NCI-H2227 treated with DMSO at 0.1 percent for 48 hours (cell line): Measurements from ENCODE around the gene FUBP1.
"Not testable (repeated sequence)": the region's sequence is repeated elsewhere in the genome, so short reads cannot be mapped to it uniquely, and the experiment has no call there.

Source experiments
- DNase-seq: peaks from one replicate; lab custom pipeline; 2025; lab: John Stamatoyannopoulos, UW

The FUBP1 gene

GRCh38 chr1:77948841-77949424 lies 29.9 kb downstream of the FUBP1 start:
- DNase-seq: peak; percentile 19

- no peak for DNase-seq
Observed at GRCh38 chr1:77945345-77945744, 33.5 kb downstream of the FUBP1 start.

- DNase-seq: no peak
Observed at GRCh38 chr1:77942400-77943140, 36.3 kb downstream of the FUBP1 start.

GRCh38 chr1:77940921-77941570 lies 37.8 kb downstream of the FUBP1 start:
- DNase-seq: peak; percentile 28

- no peak for DNase-seq
Observed at GRCh38 chr1:77938651-77939050, 40.2 kb downstream of the FUBP1 start.

- no peak for DNase-seq
Observed at GRCh38 chr1:77929806-77930205, 49.1 kb downstream of the FUBP1 start.

- no peak for DNase-seq
Observed at GRCh38 chr1:77927414-77927813, 51.5 kb downstream of the FUBP1 start.

GRCh38 chr1:77926561-77927357 lies 52.1 kb downstream of the FUBP1 start:
- no peak for DNase-seq

GRCh38 chr1:77925956-77926355 lies 52.9 kb downstream of the FUBP1 start:
- DNase-seq: no peak

GRCh38 chr1:77925518-77925917 lies 53.4 kb downstream of the FUBP1 start:
- no peak for DNase-seq

GRCh38 chr1:77918918-77919317 lies 60.0 kb downstream of the FUBP1 start:
- DNase-seq: not testable (repeated sequence)

- no peak for DNase-seq
Observed at GRCh38 chr1:77910116-77910515, 68.8 kb downstream of the FUBP1 start.

- no peak for DNase-seq
Observed at GRCh38 chr1:77906624-77907023, 72.2 kb downstream of the FUBP1 start.

GRCh38 chr1:77906019-77906545 lies 72.8 kb downstream of the FUBP1 start:
- no peak for DNase-seq

GRCh38 chr1:77905603-77906002 lies 73.3 kb downstream of the FUBP1 start:
- no peak for DNase-seq

GRCh38 chr1:77900687-77901293 lies 78.1 kb downstream of the FUBP1 start:
- peak; percentile 33 for DNase-seq

GRCh38 chr1:77899647-77900320 lies 79.1 kb downstream of the FUBP1 start:
- no peak for DNase-seq
